COR-L47 (cell line): Measurements from ENCODE around the gene TLR9.
"Not testable (repeated sequence)": the region's sequence is repeated elsewhere in the genome, so short reads cannot be mapped to it uniquely, and the experiment has no call there.

ENCODE experiments used
- DNase-seq: peaks from one replicate; lab custom pipeline; 2025; lab: John Stamatoyannopoulos, UW

TLR9 gene

GRCh38 chr3:52195291-52195597 is 30.2 kb downstream of the TLR9 start:
- DNase-seq = no peak

GRCh38 chr3:52194485-52195290 is 30.8 kb downstream of the TLR9 start:
- no peak for DNase-seq

- DNase-seq = no peak
These were observed 32.4 kb downstream of the TLR9 start for GRCh38 chr3:52193065-52193464.

- no peak for DNase-seq
These were observed 33.8 kb downstream of the TLR9 start for GRCh38 chr3:52191663-52192062.

GRCh38 chr3:52190294-52191074 is 35.0 kb downstream of the TLR9 start:
- DNase-seq = no peak

- no peak for DNase-seq
These were observed 36.9 kb downstream of the TLR9 start for GRCh38 chr3:52188556-52188955.

- DNase-seq = no peak
These were observed 38.7 kb downstream of the TLR9 start for GRCh38 chr3:52186729-52187128.

GRCh38 chr3:52185837-52186236 is 39.6 kb downstream of the TLR9 start:
- no peak for DNase-seq

GRCh38 chr3:52185311-52185710 is 40.1 kb downstream of the TLR9 start:
- no peak for DNase-seq

- DNase-seq = no peak
These were observed 40.8 kb downstream of the TLR9 start for GRCh38 chr3:52184690-52185089.

GRCh38 chr3:52183786-52184445 is 41.5 kb downstream of the TLR9 start:
- no peak for DNase-seq

- no peak for DNase-seq
These were observed 42.8 kb downstream of the TLR9 start for GRCh38 chr3:52182691-52183090.

GRCh38 chr3:52182196-52182595 is 43.2 kb downstream of the TLR9 start:
- DNase-seq = no peak

- no peak for DNase-seq
These were observed 43.9 kb downstream of the TLR9 start for GRCh38 chr3:52181543-52181942.

GRCh38 chr3:52178537-52178936 is 46.9 kb downstream of the TLR9 start:
- no peak for DNase-seq

- DNase-seq = not testable (repeated sequence)
These were observed 47.3 kb downstream of the TLR9 start for GRCh38 chr3:52178126-52178525.

GRCh38 chr3:52177701-52178042 is 47.8 kb downstream of the TLR9 start:
- DNase-seq = no peak

GRCh38 chr3:52176951-52177700 is 48.3 kb downstream of the TLR9 start:
- DNase-seq = no peak

GRCh38 chr3:52176180-52176752 is 49.2 kb downstream of the TLR9 start:
- DNase-seq = no peak

GRCh38 chr3:52175416-52176179 is 49.8 kb downstream of the TLR9 start:
- DNase-seq = no peak

- no peak for DNase-seq
These were observed 50.5 kb downstream of the TLR9 start for GRCh38 chr3:52174896-52175295.
